H1 (cell line): Measurements from ENCODE around the gene CAPS2. TPM values are rescaled to one million over a fixed set of nuclear protein-coding genes. Genes with fewer than 3 reads are reported as not detected.

ENCODE experiments used
- CTCF ChIA-PET: fragments of 300-600 bp; sonication (Branson Sonifier 250); formaldehyde crosslinking; loops from one replicate; lab custom pipeline; 2021; ENCODE audit not compliant: partially characterized antibody; lab: Charles Lee
- POLR2A ChIA-PET: fragments of 300-600 bp; sonication (Branson Sonifier 250); formaldehyde crosslinking; loops from one replicate; lab custom pipeline; 2021; ENCODE audit warnings: inconsistent platforms; ENCODE audit not compliant: partially characterized antibody; lab: Charles Lee
- DNase-seq, 2 experiments: peaks; one replicate each; pipeline versions ENCODE4 v3.0.0 to v3.0.0-alpha.2; 2010 to 2022; ENCODE audit warnings: low spot score in 2 of 2, low read depth in 1 of 2, mixed read lengths in 1 of 2
- FAIRE-seq: peaks from 2 replicates; lab custom pipeline; 2011; peaks lifted over from hg19 to GRCh38; lab: Jason Lieb, UNC
- H2AFZ ChIP-seq: 2 replicates; pipeline ENCODE4 v1.8.1; 2012; ENCODE audit warnings: low read length, inconsistent platforms
- H2AK5ac ChIP-seq: 2 replicates; pipeline ENCODE4 v1.6.1; 2013; ENCODE audit warnings: low read depth, low read length
- H2BK120ac ChIP-seq: replicated peaks from 2 replicates; pipeline ENCODE3; 2013; ENCODE audit warnings: low read depth, low read length, inconsistent platforms
- H2BK12ac ChIP-seq: 2 replicates; pipeline ENCODE4 v1.6.1; 2013; ENCODE audit warnings: low read depth, low read length
- H2BK15ac ChIP-seq: 2 replicates; pipeline ENCODE4 v1.6.1; 2013; ENCODE audit warnings: low read length
- H2BK20ac ChIP-seq: 2 replicates; pipeline ENCODE4 v1.6.1; 2013; ENCODE audit warnings: low read length
- H2BK5ac ChIP-seq: 2 replicates; pipeline ENCODE4 v1.6.1; 2013; ENCODE audit warnings: low read depth, low read length
- H3K14ac ChIP-seq: 2 replicates; pipeline ENCODE4 v1.6.1; 2013; ENCODE audit warnings: inconsistent platforms; ENCODE audit not compliant: insufficient read length
- H3K18ac ChIP-seq: 2 replicates; pipeline ENCODE4 v1.6.1; 2013; ENCODE audit warnings: low read length; ENCODE audit errors: extremely low read depth
- H3K23ac ChIP-seq: 2 replicates; pipeline ENCODE4 v1.6.1; 2013; ENCODE audit warnings: inconsistent platforms; ENCODE audit not compliant: insufficient read length
- H3K23me2 ChIP-seq: 2 replicates; pipeline ENCODE4 v1.6.1; 2013; ENCODE audit warnings: low read depth, low read length
- H3K27ac ChIP-seq: 2 replicates; pipeline ENCODE4 v1.6.1; 2011; ENCODE audit warnings: low read depth, low read length, inconsistent platforms
- H3K27me3 ChIP-seq, 4 experiments: replicated peaks in 1 of 4; 1 replicate in 1 of 4; 2 replicates in 3 of 4; pipeline versions ENCODE4 v1.6.1 to v1.8.1; 2011 to 2013; ENCODE audit warnings: low read length in 3 of 4, mild to moderate bottlenecking in 3 of 4, inconsistent platforms in 2 of 4, mixed read lengths in 2 of 4, moderate library complexity in 1 of 4; ENCODE audit not compliant: control insufficient read depth in 3 of 4, insufficient read depth in 3 of 4; ENCODE audit errors: extremely low read depth in 1 of 4
- H3K36me3 ChIP-seq, 4 experiments: 2 replicates each; pipeline versions ENCODE4 v1.6.1 to v1.8.1; 2011 to 2013; ENCODE audit warnings: mild to moderate bottlenecking in 4 of 4, low read length in 3 of 4, moderate library complexity in 2 of 4, control low read depth in 1 of 4, inconsistent platforms in 1 of 4; ENCODE audit not compliant: insufficient read depth in 4 of 4, control insufficient read depth in 2 of 4
- H3K4ac ChIP-seq: replicated peaks from 2 replicates; pipeline ENCODE3; 2013; ENCODE audit warnings: low read length, low read depth, mixed read lengths, inconsistent platforms; ENCODE audit not compliant: insufficient read length
- H3K4me1 ChIP-seq, 4 experiments: replicated peaks in 1 of 4; 1 replicate in 1 of 4; 2 replicates in 3 of 4; pipeline versions ENCODE4 v1.6.1 to v1.8.1; 2011 to 2013; ENCODE audit warnings: low read length in 3 of 4, inconsistent platforms in 2 of 4, mixed read lengths in 1 of 4; ENCODE audit not compliant: insufficient read depth in 4 of 4, control insufficient read depth in 3 of 4
- H3K4me2 ChIP-seq, 2 experiments: 2 replicates each; pipeline versions ENCODE4 v1.6.1 to v1.8.1; 2011 to 2013; ENCODE audit warnings: low read depth in 2 of 2, low read length in 2 of 2, control low read depth in 1 of 2, inconsistent platforms in 1 of 2, mild to moderate bottlenecking in 1 of 2; ENCODE audit not compliant: insufficient read depth in 1 of 2
- H3K4me3 ChIP-seq, 4 experiments: fragments of 200-600, 300-600 bp in 1 of 4; sonication (generic), shearing (Covaris generic), sonication (Bioruptor Twin) in 1 of 4; 2 replicates each; pipeline versions ENCODE4 v1.5.1 to v1.8.1; 2011 to 2016; ENCODE audit warnings: low read length in 4 of 4, low read depth in 3 of 4, control low read depth in 2 of 4, inconsistent platforms in 2 of 4, mild to moderate bottlenecking in 2 of 4, mixed read lengths in 1 of 4, moderate library complexity in 1 of 4; ENCODE audit not compliant: insufficient read depth in 2 of 4; ENCODE audit errors: extremely low read depth in 1 of 4
- H3K56ac ChIP-seq: replicated peaks from 2 replicates; pipeline ENCODE3; 2013; ENCODE audit warnings: low read depth, mild to moderate bottlenecking, mixed read lengths, low read length, inconsistent platforms; ENCODE audit not compliant: insufficient read length
- H3K79me1 ChIP-seq: 2 replicates; pipeline ENCODE4 v1.6.1; 2013; ENCODE audit warnings: low read depth, low read length, control low read depth
- H3K79me2 ChIP-seq, 2 experiments: 2 replicates each; pipeline versions ENCODE4 v1.6.1 to v1.8.1; 2012 to 2013; ENCODE audit warnings: low read length in 2 of 2, mild to moderate bottlenecking in 2 of 2, inconsistent platforms in 1 of 2; ENCODE audit not compliant: insufficient read depth in 2 of 2, control insufficient read depth in 1 of 2
- H3K9ac ChIP-seq, 4 experiments: replicated peaks in 1 of 4; 1 replicate in 1 of 4; 2 replicates in 3 of 4; pipeline versions ENCODE4 v1.6.1 to v1.8.1; 2011 to 2013; ENCODE audit warnings: low read depth in 3 of 4, low read length in 3 of 4, control low read depth in 2 of 4, mild to moderate bottlenecking in 2 of 4, moderate library complexity in 2 of 4, inconsistent platforms in 1 of 4; ENCODE audit errors: extremely low read depth in 1 of 4
- H3K9me3 ChIP-seq, 2 experiments: 2 replicates each; pipeline versions ENCODE4 v1.6.1 to v1.8.1; 2012 to 2013; ENCODE audit warnings: mild to moderate bottlenecking in 2 of 2, moderate library complexity in 2 of 2, control low read depth in 1 of 2, inconsistent platforms in 1 of 2, low read depth in 1 of 2, low read length in 1 of 2, mixed read lengths in 1 of 2; ENCODE audit not compliant: insufficient read depth in 2 of 2
- H4K20me1 ChIP-seq, 2 experiments: replicated peaks in 1 of 2; 2 replicates each; pipeline versions ENCODE3 to v1.8.1; 2011 to 2013; ENCODE audit warnings: inconsistent platforms in 2 of 2, low read length in 2 of 2, mild to moderate bottlenecking in 1 of 2; ENCODE audit not compliant: insufficient read depth in 2 of 2, control insufficient read depth in 1 of 2
- H4K5ac ChIP-seq: 2 replicates; pipeline ENCODE4 v1.6.1; 2013; ENCODE audit warnings: low read length, low read depth, mixed read lengths, inconsistent platforms; ENCODE audit not compliant: insufficient read length
- H4K8ac ChIP-seq: 2 replicates; pipeline ENCODE4 v1.8.0; 2013; ENCODE audit warnings: mild to moderate bottlenecking, moderate library complexity, low read length, inconsistent platforms; ENCODE audit not compliant: insufficient read depth; ENCODE audit errors: extremely low read depth
- H4K91ac ChIP-seq: replicated peaks from 2 replicates; pipeline ENCODE3; 2013; ENCODE audit warnings: low read length, mixed read lengths, inconsistent platforms; ENCODE audit not compliant: insufficient read length
- CHD1 ChIP-seq: IDR thresholded peaks from 2 replicates; pipeline ENCODE4 v1.6.1; 2012; ENCODE audit warnings: low read depth, low read length, improper control_type of control experiment
- EZH2 ChIP-seq: fragments of 200-600 bp; sonication (generic); IDR thresholded peaks from 2 replicates; pipeline ENCODE4 v1.7.1; 2012; ENCODE audit warnings: low read depth, mild to moderate bottlenecking, moderate library complexity, low read length, inconsistent platforms; ENCODE audit not compliant: severe bottlenecking
- HDAC6 ChIP-seq: IDR thresholded peaks from one replicate; pipeline ENCODE4 v1.7.1; 2012; ENCODE audit warnings: low read depth, mild to moderate bottlenecking, inconsistent platforms, low read length, moderate library complexity
- JUND ChIP-seq: IDR thresholded peaks from 2 replicates; pipeline ENCODE4 v1.6.1; 2011; ENCODE audit warnings: mild to moderate bottlenecking, improper control_type of control experiment, low read length
- NRF1 ChIP-seq: IDR thresholded peaks from 2 replicates; pipeline ENCODE4 v1.6.1; 2011; ENCODE audit warnings: mild to moderate bottlenecking, low read depth, low read length, improper control_type of control experiment
- POLR2A ChIP-seq, 2 experiments: IDR thresholded peaks; 1 replicate in 1 of 2; 2 replicates in 1 of 2; pipeline ENCODE4 v1.6.1; 2011; ENCODE audit warnings: low read depth in 2 of 2, low read length in 2 of 2, mild to moderate bottlenecking in 2 of 2; ENCODE audit errors: control extremely low read depth in 1 of 2
- POLR2AphosphoS5 ChIP-seq: IDR thresholded peaks from 2 replicates; pipeline ENCODE4 v1.6.1; 2011; ENCODE audit warnings: low read depth, low read length
- RAD21 ChIP-seq, 2 experiments: IDR thresholded peaks in 1 of 2; conservative IDR thresholded peaks in 1 of 2; 2 replicates each; pipeline ENCODE4 v1.6.1; 2011; ENCODE audit warnings: low read depth in 2 of 2, low read length in 2 of 2, improper control_type of control experiment in 1 of 2, inconsistent platforms in 1 of 2, mild to moderate bottlenecking in 1 of 2, moderate library complexity in 1 of 2
- SIN3A ChIP-seq, 2 experiments: IDR thresholded peaks in 1 of 2; conservative IDR thresholded peaks in 1 of 2; 2 replicates each; pipeline ENCODE4 v1.6.1; 2011 to 2012; ENCODE audit warnings: low read length in 2 of 2, improper control_type of control experiment in 1 of 2, low read depth in 1 of 2, mild to moderate bottlenecking in 1 of 2
- SIRT6 ChIP-seq: IDR thresholded peaks from one replicate; pipeline ENCODE4 v1.7.1; 2012; ENCODE audit warnings: low read length, inconsistent platforms
- SP1 ChIP-seq: IDR thresholded peaks from 2 replicates; pipeline ENCODE4 v1.6.1; 2011; ENCODE audit warnings: low read depth, low read length
- TAF1 ChIP-seq: IDR thresholded peaks from 2 replicates; pipeline ENCODE4 v1.6.1; 2011; ENCODE audit warnings: mild to moderate bottlenecking, low read depth, low read length
- YY1 ChIP-seq: IDR thresholded peaks from 2 replicates; pipeline ENCODE4 v1.6.1; 2011; ENCODE audit warnings: low read depth, mild to moderate bottlenecking, low read length
- WGBS, 2 experiments: shearing (Covaris generic) in 1 of 2; methylation state at CpG; one replicate each; pipeline versions ENCODE4 v1.1.6 to v1.1.7; 2013 to 2015; ENCODE audit warnings: low lambda C conversion rate in 2 of 2, mixed read lengths in 2 of 2, inconsistent platforms in 1 of 2, low coverage in 1 of 2, missing lambda C conversion rate in 1 of 2; ENCODE audit not compliant: insufficient replicate concordance in 2 of 2, insufficient coverage in 1 of 2, insufficient read length in 1 of 2; ENCODE audit errors: extremely low coverage in 1 of 2, missing lambda C conversion rate in 1 of 2; 5-methylcytosine and 5-hydroxymethylcytosine counted together
- polyA plus RNA-seq, 7 experiments: library from polyadenylated mRNA; depleted of rRNA in 3 of 7; stranded (reverse) in 5 of 7; unstranded in 2 of 7; fragments of >200 nt in 5 of 7; fragments of 200-250 nt in 2 of 7; gene quantifications; 1 replicate in 5 of 7; 2 replicates in 1 of 7; 4 replicates in 1 of 7; pipeline versions ENCODE4 v1.2.1 to v1.2.3, GENCODE V29; 2011 to 2013; ENCODE audit warnings: missing spikeins in 2 of 7, mixed read lengths in 2 of 7
- total RNA-seq: library from RNA; stranded (reverse); fragmentation: NEBNext Ultra II Directional; extraction: Animal tissue kit (Norgen Biotek cat#: 25700); gene quantifications from 2 replicates; pipeline ENCODE4 v1.2.1, GENCODE V29; 2021
- TF ChIP-seq, protein P1 (sequence below): IDR thresholded peaks from 2 replicates; pipeline ENCODE4 v1.6.1; 2011; ENCODE audit warnings: low read length, improper control_type of control experiment

CAPS2 gene
- total and polyA plus RNA-seq, 2 of the 8 experiments (the other 6 are each of a cell fraction or from before 2014, with no cell fraction given) = 2.3 to 3.8 TPM

DNA sequence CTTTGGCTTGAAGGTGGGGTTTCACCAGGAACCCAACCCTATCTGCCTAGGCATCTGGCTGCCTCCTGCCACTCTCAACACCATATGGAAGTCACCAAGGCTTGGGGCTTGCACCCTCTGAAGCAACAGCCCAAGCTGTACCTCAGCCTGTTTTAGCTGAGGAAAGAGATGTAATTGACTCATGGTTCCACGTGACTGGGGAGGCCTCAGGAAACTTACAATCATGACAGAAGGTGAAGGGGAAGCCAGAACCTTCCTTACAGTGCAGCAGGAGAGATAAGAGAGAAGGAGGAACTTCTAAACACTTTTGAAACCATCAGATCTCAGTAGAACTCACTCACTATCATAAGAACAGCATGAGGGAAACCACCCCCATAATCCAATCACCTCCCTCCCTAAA, 31.3 kb upstream of the CAPS2 start:
- H3K27ac ChIP-seq = no peak overlapping the region
- no peak overlapping the region for H3K56ac ChIP-seq
- H4K5ac ChIP-seq = no peak overlapping the region
- WGBS, 2 experiments = 93% methylated on average over 1 of the region's 1 CpG; no CpG with 5 or more reads in 1 of the 2 experiments
- peaks cover 0 to 9% (median 3%) of the 10 kb centered on the region in 4 experiments; a peak in 2 of 7 replicates for H3K4me1 ChIP-seq
- no peaks in the 10 kb centered on the region for H3K27me3 ChIP-seq
- FAIRE-seq (no peak), DNase-seq (no peak)
- no peak overlapping the region for H3K23ac ChIP-seq
- H3K79me1 ChIP-seq = no peaks in the 10 kb centered on the region
- no peak overlapping the region for H2BK20ac ChIP-seq
- CTCF ChIA-PET = interaction anchor here (1.1 kb wide), 1 partner anchor 94 kb away, joined by 3 read pairs; no protein-coding TSS in a partner anchor
- no peak overlapping the region for H3K4me3 ChIP-seq
- no peak overlapping the region for H2BK5ac ChIP-seq
- H2BK120ac ChIP-seq = no peak overlapping the region
- H3K14ac ChIP-seq = no peak overlapping the region
- no peaks in the 10 kb centered on the region for H3K79me2 ChIP-seq
- no peak overlapping the region for H4K8ac ChIP-seq
- no peak overlapping the region for H3K18ac ChIP-seq
- H3K36me3 ChIP-seq = no peaks in the 10 kb centered on the region; a peak in 1 of 8 replicates
- POLR2A ChIA-PET = no interaction called here
- H4K91ac ChIP-seq = no peak overlapping the region
- H2AFZ ChIP-seq = no peak overlapping the region
- H3K4ac ChIP-seq = no peak overlapping the region
- H4K20me1 ChIP-seq = no peaks in the 10 kb centered on the region
- no peaks in the 10 kb centered on the region for H3K23me2 ChIP-seq
- H2AK5ac ChIP-seq = no peak overlapping the region
- no peak overlapping the region for H2BK12ac ChIP-seq
- H2BK15ac ChIP-seq = no peak overlapping the region
- H3K9ac ChIP-seq = no peak overlapping the region
- no peak overlapping the region for H3K4me2 ChIP-seq
- H3K9me3 ChIP-seq = 0 out of 4 replicates have a peak, but pooled peaks cover 0 to 5% of the 10 kb centered on the region in 2 experiments
- no peak for TF ChIP-seq SP1
- TF ChIP-seq YY1 = no peak
- TF ChIP-seq POLR2A (IDR thresholded peaks at IDR 0.05; ENCODE audit: control extremely low read depth in 1 of 2, low read depth in 2 of 2, low read length in 2 of 2) = no peak
- no peak for TF ChIP-seq POLR2AphosphoS5
- TF ChIP-seq EZH2 = no peak
- no peak for TF ChIP-seq JUND
- TF ChIP-seq SIN3A (conservative IDR thresholded peaks at IDR 0.05 in 1 of 2, IDR thresholded peaks at IDR 0.05 in 1 of 2; ENCODE audit: low read depth in 1 of 2, low read length in 2 of 2) = no peak
- no peak for TF ChIP-seq HDAC6
- no peak for TF ChIP-seq RAD21 (IDR thresholded peaks at IDR 0.05 in 1 of 2, conservative IDR thresholded peaks at IDR 0.05 in 1 of 2; ENCODE audit: low read depth in 2 of 2, low read length in 2 of 2)
- TF ChIP-seq, protein P1, sequence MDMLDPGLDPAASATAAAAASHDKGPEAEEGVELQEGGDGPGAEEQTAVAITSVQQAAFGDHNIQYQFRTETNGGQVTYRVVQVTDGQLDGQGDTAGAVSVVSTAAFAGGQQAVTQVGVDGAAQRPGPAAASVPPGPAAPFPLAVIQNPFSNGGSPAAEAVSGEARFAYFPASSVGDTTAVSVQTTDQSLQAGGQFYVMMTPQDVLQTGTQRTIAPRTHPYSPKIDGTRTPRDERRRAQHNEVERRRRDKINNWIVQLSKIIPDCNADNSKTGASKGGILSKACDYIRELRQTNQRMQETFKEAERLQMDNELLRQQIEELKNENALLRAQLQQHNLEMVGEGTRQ = no peak
- TF ChIP-seq NRF1 = no peak
- TF ChIP-seq CHD1 = no peak
- no peak for TF ChIP-seq SIRT6
- no peak for TF ChIP-seq TAF1
